Left lung (tissue), 10 donors: ENCODE results near the gene SAMD3. TPM values are rescaled to one million over a fixed set of nuclear protein-coding genes. Genes with fewer than 3 reads are reported as not detected.

Source experiments
- ATAC-seq: fragments of 200-7000 bp; cut with Tn5 transposase; one replicate; pipeline ENCODE4 v1.9.1; 2020; ENCODE audit warnings: moderate library complexity
- DNase-seq, 4 donors: peaks; one replicate each; pipeline ENCODE4 v3.0.0-alpha.2; 2013 to 2020
- H3K27ac ChIP-seq, 2 donors: fragments of 200-600 bp; sonication (generic) in 1 of 2; one replicate each; pipeline versions ENCODE4 v1.5.0 to v1.8.0; 2020 to 2021
- H3K27me3 ChIP-seq, 2 donors: fragments of 200-600 bp; sonication (generic) in 1 of 2; one replicate each; pipeline versions ENCODE4 v1.5.0 to v1.8.0; 2020 to 2021
- H3K36me3 ChIP-seq, 2 donors: fragments of 200-600 bp; sonication (generic) in 1 of 2; one replicate each; pipeline versions ENCODE4 v1.5.0 to v1.8.0; 2020 to 2021
- H3K4me1 ChIP-seq, 2 donors: fragments of 200-600 bp; one replicate each; pipeline ENCODE4 v1.8.0; 2021
- H3K4me3 ChIP-seq, 2 donors: fragments of 200-600 bp; sonication (generic) in 1 of 2; one replicate each; pipeline versions ENCODE4 v1.5.0 to v1.8.0; 2020 to 2021; ENCODE audit warnings: mild to moderate bottlenecking in 1 of 2
- H3K9me3 ChIP-seq, 2 donors: fragments of 200-600 bp; sonication (generic) in 1 of 2; one replicate each; pipeline versions ENCODE4 v1.5.0 to v1.8.0; 2020 to 2021
- intact Hi-C, 2 donors: fragments of 100-400 bp; cut with DNase I; formaldehyde crosslinking; loops; one replicate each; pipeline versions ENCODE4 v1.11.2 to v1.14.2; 2022
- polyA plus RNA-seq, 6 donors: library from polyadenylated mRNA; unstranded; fragments of 120-200 nt; gene quantifications; one replicate each; pipeline ENCODE4 v1.2.1, GENCODE V29; 2013; ENCODE audit not compliant: insufficient read length in 6 of 6
- total RNA-seq, 2 donors: library from RNA; stranded (reverse); fragmentation: NEBNext Ultra II Directional; extraction: Animal tissue kit (Norgen Biotek cat#: 25700); gene quantifications; one replicate each; pipeline ENCODE4 v1.2.1, GENCODE V29; 2021
- TF ChIP-seq, protein P1 (sequence below), 2 donors: fragments of 200-600 bp; sonication (generic) in 1 of 2; IDR thresholded peaks; one replicate each; pipeline versions ENCODE4 v1.5.0 to v1.8.0; 2021; ENCODE audit warnings: antibody characterized with exemption in 2 of 2
- donor health status: DM: no; HTN: yes; CAD: no.
- donor health status: DM: no; HTN: no; CAD: no.

The SAMD3 gene
- total and polyA plus RNA-seq, 8 donors, result 0.56 to 2.7 (median 1.4) TPM

DNA sequence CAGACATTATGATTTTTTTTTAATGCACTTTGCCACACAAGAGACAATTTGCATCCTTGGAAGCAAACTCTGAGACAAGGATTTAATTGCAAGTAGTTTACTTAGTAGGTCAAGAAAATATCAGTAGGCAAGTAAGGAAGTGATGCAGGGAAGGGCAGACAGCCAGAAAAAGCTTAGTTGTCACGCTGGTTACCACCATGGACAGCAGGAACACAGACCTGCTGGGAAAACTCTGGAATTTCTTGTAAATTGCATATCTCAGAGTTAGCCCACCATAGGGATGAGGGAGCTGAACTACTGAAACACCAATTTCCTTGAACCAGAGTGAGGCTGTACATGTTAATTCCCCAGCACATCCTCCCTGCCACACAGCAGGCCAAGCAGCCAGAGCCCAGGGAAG is 111.7 kb downstream of the SAMD3 start:
- H3K4me1 ChIP-seq, result no peaks in the 10 kb centered on the region
- intact Hi-C loops, result no loop called here
- no peaks in the 10 kb centered on the region for H3K9me3 ChIP-seq
- H3K27ac ChIP-seq, result no peak overlapping the region
- H3K36me3 ChIP-seq, result no peaks in the 10 kb centered on the region
- DNase-seq (no peak), ATAC-seq (no peak)
- TF ChIP-seq, protein P1, sequence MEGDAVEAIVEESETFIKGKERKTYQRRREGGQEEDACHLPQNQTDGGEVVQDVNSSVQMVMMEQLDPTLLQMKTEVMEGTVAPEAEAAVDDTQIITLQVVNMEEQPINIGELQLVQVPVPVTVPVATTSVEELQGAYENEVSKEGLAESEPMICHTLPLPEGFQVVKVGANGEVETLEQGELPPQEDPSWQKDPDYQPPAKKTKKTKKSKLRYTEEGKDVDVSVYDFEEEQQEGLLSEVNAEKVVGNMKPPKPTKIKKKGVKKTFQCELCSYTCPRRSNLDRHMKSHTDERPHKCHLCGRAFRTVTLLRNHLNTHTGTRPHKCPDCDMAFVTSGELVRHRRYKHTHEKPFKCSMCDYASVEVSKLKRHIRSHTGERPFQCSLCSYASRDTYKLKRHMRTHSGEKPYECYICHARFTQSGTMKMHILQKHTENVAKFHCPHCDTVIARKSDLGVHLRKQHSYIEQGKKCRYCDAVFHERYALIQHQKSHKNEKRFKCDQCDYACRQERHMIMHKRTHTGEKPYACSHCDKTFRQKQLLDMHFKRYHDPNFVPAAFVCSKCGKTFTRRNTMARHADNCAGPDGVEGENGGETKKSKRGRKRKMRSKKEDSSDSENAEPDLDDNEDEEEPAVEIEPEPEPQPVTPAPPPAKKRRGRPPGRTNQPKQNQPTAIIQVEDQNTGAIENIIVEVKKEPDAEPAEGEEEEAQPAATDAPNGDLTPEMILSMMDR (IDR thresholded peaks at IDR 0.05), result no peak
- no peaks in the 10 kb centered on the region for H3K27me3 ChIP-seq
- H3K4me3 ChIP-seq, result no peak overlapping the region

GRCh38 chr6:130107710-130108109 is 115.0 kb downstream of the SAMD3 start:
- H3K9me3 ChIP-seq, result no peaks in the 10 kb centered on the region
- ATAC-seq (no peak), DNase-seq (no peak)
- intact Hi-C loops, result no loop called here
- no peaks in the 10 kb centered on the region for H3K36me3 ChIP-seq
- TF ChIP-seq, protein P1 (IDR thresholded peaks at IDR 0.05), result no peak
- H3K27me3 ChIP-seq, result no peaks in the 10 kb centered on the region
- no peak overlapping the region for H3K27ac ChIP-seq
- H3K4me1 ChIP-seq, result no peaks in the 10 kb centered on the region
- H3K4me3 ChIP-seq, result no peak overlapping the region

GRCh38 chr6:130105996-130106704 is 116.6 kb downstream of the SAMD3 start:
- Histone ChIP-seq H3K36me3 (no peaks in the 10 kb centered on the region), H3K4me1 (no peaks in the 10 kb centered on the region), H3K27ac (no peak overlapping the region), H3K4me3 (no peak overlapping the region), H3K9me3 (no peaks in the 10 kb centered on the region), H3K27me3 (no peaks in the 10 kb centered on the region)
- TF ChIP-seq, protein P1 (IDR thresholded peaks at IDR 0.05), result no peak
- DNase-seq (no peak), ATAC-seq (no peak)
- intact Hi-C loops, result no loop called here

DNA sequence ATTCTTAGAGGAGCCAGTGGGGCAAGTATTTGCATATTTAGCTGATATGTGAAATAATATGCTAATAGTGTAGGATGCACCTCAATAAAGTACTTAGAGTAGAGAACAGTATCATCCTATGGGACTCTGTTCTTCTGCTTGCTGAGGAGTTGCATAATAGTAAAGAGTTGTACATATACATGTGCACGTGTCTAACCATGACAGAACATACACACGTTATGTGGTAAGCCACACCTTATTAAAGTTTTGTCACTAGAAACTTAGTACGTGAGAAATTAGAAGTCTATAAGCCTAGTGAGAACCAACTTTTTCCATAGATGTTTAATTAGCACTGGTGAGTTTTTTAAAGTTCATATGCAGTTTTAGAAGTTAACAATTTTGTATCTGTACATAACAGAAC is 123.6 kb downstream of the SAMD3 start:
- no peak for ATAC-seq
- no peaks in the 10 kb centered on the region for H3K9me3 ChIP-seq
- TF ChIP-seq, protein P1 (IDR thresholded peaks at IDR 0.05), result no peak
- H3K4me3 ChIP-seq, result no peak overlapping the region
- no peak for DNase-seq
- intact Hi-C loops, result no loop called here
- peaks cover 0 to 6% of the 10 kb centered on the region in 2 donors for H3K36me3 ChIP-seq
- H3K27me3 ChIP-seq, result no peaks in the 10 kb centered on the region
- H3K4me1 ChIP-seq, result no peaks in the 10 kb centered on the region
- H3K27ac ChIP-seq, result no peak overlapping the region

DNA sequence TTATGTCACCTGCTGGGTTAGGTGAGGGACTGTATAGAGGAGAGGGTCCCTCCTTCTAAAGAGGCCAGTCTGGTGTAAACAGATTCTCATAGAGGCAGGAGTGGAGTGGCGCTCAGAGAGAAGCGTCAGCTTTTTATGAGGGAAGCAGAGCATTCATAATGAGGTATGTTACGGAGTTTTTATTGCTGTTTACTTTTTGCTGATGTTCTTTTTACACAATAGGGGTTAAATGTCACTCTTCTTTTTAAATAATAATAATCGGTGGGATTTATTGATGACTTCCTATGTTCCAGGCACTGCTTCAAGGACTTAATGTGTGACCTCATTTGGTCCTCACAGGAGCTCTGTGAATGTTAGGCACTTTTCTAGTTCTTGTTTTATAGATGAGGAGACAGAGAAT is 124.4 kb downstream of the SAMD3 start:
- intact Hi-C loops, result no loop called here
- Histone ChIP-seq H3K4me1 (no peaks in the 10 kb centered on the region), H3K9me3 (no peaks in the 10 kb centered on the region), H3K27ac (no peak overlapping the region), H3K4me3 (no peak overlapping the region), H3K27me3 (no peaks in the 10 kb centered on the region), H3K36me3 (peaks cover 0 to 6% of the 10 kb centered on the region in 2 donors)
- no peak for DNase-seq
- TF ChIP-seq, protein P1 (IDR thresholded peaks at IDR 0.05), result no peak
- ATAC-seq, result peak; percentile 44

Other genes starting within 250 kb of the SAMD3 start
- 1 to 10 TPM; 5.7 to 6.4 TPM for gene L3MBTL3, start 204.4 kb downstream of the SAMD3 start, total RNA-seq
- 10 to 100 TPM; 16.4 to 28.5 (median 18.4) TPM for gene L3MBTL3, start 204.4 kb downstream of the SAMD3 start, polyA plus RNA-seq
- 10 to 100 TPM in 1 of 2 donors, 1 to 10 TPM in 1; 7.6 to 12.6 TPM for gene TMEM200A, start 143.1 kb upstream of the SAMD3 start, total RNA-seq
- 1 to 10 TPM; 1.5 to 5.6 (median 2.6) TPM for gene TMEM200A, start 143.1 kb upstream of the SAMD3 start, polyA plus RNA-seq